ENCODE measurements around the gene SGTB. TPM values are rescaled to one million over a fixed set of nuclear protein-coding genes. Genes with fewer than 3 reads are reported as not detected.
"Not testable (repeated sequence)": the region's sequence is repeated elsewhere in the genome, so short reads cannot be mapped to it uniquely, and the experiment has no call there.

The SGTB gene
- total and polyA plus RNA-seq, 7 experiments from 2014 or later, result 12.8 to 59.5 (median 41.6) TPM

DNA sequence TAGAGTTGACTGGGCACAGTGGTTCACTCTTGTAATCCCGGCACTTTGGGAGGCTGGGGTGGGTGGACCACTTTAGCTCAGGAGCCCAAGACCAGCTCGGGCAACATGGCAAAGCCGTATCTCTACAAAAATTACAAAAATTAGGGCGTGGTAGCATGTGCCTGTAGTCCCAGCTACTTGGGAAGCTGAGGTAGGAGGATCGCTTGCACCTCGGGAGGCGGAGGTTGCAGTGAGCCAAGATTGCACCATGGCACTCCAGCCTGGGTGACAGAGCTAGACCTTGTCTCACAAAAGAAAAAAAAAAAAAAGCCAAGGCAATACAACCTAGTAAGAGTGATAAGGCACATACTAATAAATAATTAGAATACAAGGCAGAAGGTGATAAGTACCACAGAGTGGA lies 15.9 kb upstream of the SGTB start:
- Histone ChIP-seq H3K27ac (ENCODE audit: low read depth, low read length) (no peak overlapping the region), H3K36me3 (ENCODE audit: control insufficient read depth in 2 of 3, insufficient read depth in 3 of 3, low read length in 3 of 3) (no peaks in the 10 kb centered on the region), H3K9me3 (ENCODE audit: control insufficient read depth in 2 of 3, low read length in 3 of 3) (no peaks in the 10 kb centered on the region), H3K4me1 (ENCODE audit: control insufficient read depth in 2 of 2, insufficient read depth in 2 of 2, low read length in 2 of 2) (no peaks in the 10 kb centered on the region), H3K4me3 (ENCODE audit: low read length) (no peak overlapping the region), H3K27me3 (ENCODE audit: control insufficient read depth in 2 of 2, insufficient read depth in 2 of 2, low read length in 2 of 2) (no peaks in the 10 kb centered on the region)
- H3K9me3 Mint-ChIP-seq, result peaks cover 0 to 2% (median 0%) of the 10 kb centered on the region in 11 donors
- DNase-seq, result no peak
- H3K27ac Mint-ChIP-seq, result no peak overlapping the region
- POLR2A ChIA-PET, result interaction anchor here (0.6 kb wide), 1 partner anchor 1147 kb away, joined by 3 read pairs; no protein-coding TSS in a partner anchor
- CTCF ChIA-PET, result no interaction called here
- intact Hi-C loops (cut with micrococcal nuclease), result no loop called here
- no peak overlapping the region for H3K4me3 Mint-ChIP-seq
- H3K27me3 Mint-ChIP-seq, result no peaks in the 10 kb centered on the region
- ATAC-seq, result no peak
- H3K4me1 Mint-ChIP-seq, result peaks cover 7 to 17% (median 12%) of the 10 kb centered on the region in 7 donors
- H3K36me3 Mint-ChIP-seq, result no peaks in the 10 kb centered on the region

DNA sequence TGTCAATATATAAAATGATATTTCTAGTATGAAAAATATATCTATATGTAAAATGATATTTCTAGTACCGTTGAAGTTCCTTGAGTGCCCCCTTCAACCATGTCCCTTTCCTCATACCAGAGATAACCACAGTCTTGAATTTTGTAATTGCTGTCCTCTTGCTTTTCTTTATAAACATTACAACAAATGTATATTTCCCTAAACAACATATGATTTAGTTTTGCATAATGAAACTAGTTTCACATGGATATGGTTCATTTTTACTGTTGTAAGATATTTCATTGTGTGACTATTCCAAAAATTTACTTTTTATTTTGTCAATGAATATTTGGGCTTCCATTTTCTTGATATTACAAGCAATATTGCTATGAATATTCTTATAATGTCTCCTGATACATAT lies 14.1 kb upstream of the SGTB start:
- Histone ChIP-seq H3K9me3 (ENCODE audit: control insufficient read depth in 2 of 3, low read length in 3 of 3) (no peaks in the 10 kb centered on the region), H3K4me1 (ENCODE audit: control insufficient read depth in 2 of 2, insufficient read depth in 2 of 2, low read length in 2 of 2) (no peaks in the 10 kb centered on the region), H3K27me3 (ENCODE audit: control insufficient read depth in 2 of 2, insufficient read depth in 2 of 2, low read length in 2 of 2) (no peaks in the 10 kb centered on the region), H3K36me3 (ENCODE audit: control insufficient read depth in 2 of 3, insufficient read depth in 3 of 3, low read length in 3 of 3) (no peaks in the 10 kb centered on the region), H3K4me3 (ENCODE audit: low read length) (no peak overlapping the region), H3K27ac (ENCODE audit: low read depth, low read length) (no peak overlapping the region)
- ChIA-PET CTCF (no interaction called here), POLR2A (no interaction called here)
- no peak for ATAC-seq
- Mint-ChIP-seq H3K27me3 (no peaks in the 10 kb centered on the region), H3K4me1 (peaks cover 7 to 15% (median 11%) of the 10 kb centered on the region in 7 donors), H3K4me3 (no peak overlapping the region), H3K27ac (no peak overlapping the region), H3K36me3 (peaks cover 0 to 3% (median 0%) of the 10 kb centered on the region in 5 donors), H3K9me3 (peaks cover 0 to 2% (median 0%) of the 10 kb centered on the region in 11 donors)
- DNase-seq, result no peak
- intact Hi-C loops (cut with micrococcal nuclease), result no loop called here

DNA sequence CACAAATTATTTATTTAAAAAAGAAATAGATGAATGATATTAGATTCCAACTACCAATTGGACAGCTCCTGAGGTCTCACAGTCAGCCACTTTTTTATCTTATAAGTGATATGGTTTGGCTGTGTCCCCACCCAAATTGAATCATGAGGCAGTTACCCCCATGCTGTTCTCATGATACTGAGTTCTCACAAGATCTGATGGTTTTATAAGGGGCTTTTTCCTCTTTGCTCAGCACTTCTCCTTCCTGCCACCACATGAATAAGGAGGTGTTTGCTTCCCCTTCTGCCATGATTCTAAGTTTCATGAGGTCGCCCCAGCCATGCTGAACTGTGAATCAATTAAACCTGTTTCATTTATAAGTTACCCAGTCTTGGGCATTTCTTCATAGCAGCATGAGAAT lies 13.0 kb upstream of the SGTB start:
- ChIA-PET CTCF (interaction anchor here (0.8 kb wide), 1 partner anchor 157 kb away, joined by 3 read pairs; no protein-coding TSS in a partner anchor), POLR2A (no interaction called here)
- intact Hi-C loops (cut with micrococcal nuclease), result no loop called here
- Mint-ChIP-seq H3K36me3 (peaks cover 0 to 3% (median 0%) of the 10 kb centered on the region in 5 donors), H3K4me3 (no peak overlapping the region), H3K27ac (no peak overlapping the region), H3K9me3 (peaks cover 0 to 3% (median 0%) of the 10 kb centered on the region in 11 donors), H3K4me1 (peaks cover 7 to 15% (median 11%) of the 10 kb centered on the region in 7 donors), H3K27me3 (no peaks in the 10 kb centered on the region)
- H3K9me3 ChIP-seq (ENCODE audit: control insufficient read depth in 2 of 3, low read length in 3 of 3), result no peaks in the 10 kb centered on the region
- no peak for DNase-seq
- no peaks in the 10 kb centered on the region for H3K36me3 ChIP-seq (ENCODE audit: control insufficient read depth in 2 of 3, insufficient read depth in 3 of 3, low read length in 3 of 3)
- H3K27ac ChIP-seq (ENCODE audit: low read depth, low read length), result no peak overlapping the region
- no peaks in the 10 kb centered on the region for H3K4me1 ChIP-seq (ENCODE audit: control insufficient read depth in 2 of 2, insufficient read depth in 2 of 2, low read length in 2 of 2)
- no peaks in the 10 kb centered on the region for H3K27me3 ChIP-seq (ENCODE audit: control insufficient read depth in 2 of 2, insufficient read depth in 2 of 2, low read length in 2 of 2)
- peak; percentile 62 for ATAC-seq
- no peak overlapping the region for H3K4me3 ChIP-seq (ENCODE audit: low read length)

DNA sequence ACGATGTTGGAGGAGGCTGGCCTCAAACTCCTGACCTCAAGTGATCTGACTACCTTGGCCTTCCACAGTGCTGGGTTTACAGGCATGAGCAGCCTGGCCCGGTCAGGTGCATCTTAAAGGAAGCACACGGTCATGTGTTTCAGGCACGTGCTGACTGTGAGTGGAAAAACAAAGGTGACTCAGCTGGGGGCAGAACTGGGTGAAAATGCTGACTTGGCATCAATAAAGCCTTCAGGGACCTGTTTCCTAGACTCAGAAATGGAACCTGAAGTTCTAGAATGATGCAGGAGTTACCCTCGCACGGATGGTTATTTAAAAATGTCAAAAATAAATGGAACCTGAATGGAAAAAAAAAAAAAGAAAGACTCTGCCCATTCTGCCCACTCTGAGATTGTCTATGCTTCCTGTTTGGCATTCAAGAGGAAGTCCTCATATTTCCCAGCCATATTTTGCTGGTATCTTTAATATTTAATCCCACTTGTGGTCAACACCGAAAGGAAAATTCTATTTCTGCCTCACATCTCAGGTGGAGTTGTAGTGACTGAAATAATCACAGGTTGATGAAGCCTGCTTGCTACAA lies 12.4 kb upstream of the SGTB start:
- H3K27ac Mint-ChIP-seq; H3K27ac ChIP-seq (ENCODE audit: low read depth, low read length); H3K9me3 Mint-ChIP-seq; H3K9me3 ChIP-seq (ENCODE audit: control insufficient read depth in 2 of 3, low read length in 3 of 3); intact Hi-C loops (cut with micrococcal nuclease); ATAC-seq; H3K27me3 Mint-ChIP-seq; H3K4me3 Mint-ChIP-seq; DNase-seq; H3K36me3 Mint-ChIP-seq; H3K36me3 ChIP-seq (ENCODE audit: control insufficient read depth in 2 of 3, insufficient read depth in 3 of 3, low read length in 3 of 3); H3K4me1 ChIP-seq (ENCODE audit: control insufficient read depth in 2 of 2, insufficient read depth in 2 of 2, low read length in 2 of 2); POLR2A ChIA-PET; H3K4me3 ChIP-seq (ENCODE audit: low read length); H3K27me3 ChIP-seq (ENCODE audit: control insufficient read depth in 2 of 2, insufficient read depth in 2 of 2, low read length in 2 of 2): not testable (repeated sequence)
- peaks cover 7 to 15% (median 11%) of the 10 kb centered on the region in 7 donors for H3K4me1 Mint-ChIP-seq
- CTCF ChIA-PET, result interaction anchor here (0.8 kb wide), 1 partner anchor 157 kb away, joined by 3 read pairs; no protein-coding TSS in a partner anchor

DNA sequence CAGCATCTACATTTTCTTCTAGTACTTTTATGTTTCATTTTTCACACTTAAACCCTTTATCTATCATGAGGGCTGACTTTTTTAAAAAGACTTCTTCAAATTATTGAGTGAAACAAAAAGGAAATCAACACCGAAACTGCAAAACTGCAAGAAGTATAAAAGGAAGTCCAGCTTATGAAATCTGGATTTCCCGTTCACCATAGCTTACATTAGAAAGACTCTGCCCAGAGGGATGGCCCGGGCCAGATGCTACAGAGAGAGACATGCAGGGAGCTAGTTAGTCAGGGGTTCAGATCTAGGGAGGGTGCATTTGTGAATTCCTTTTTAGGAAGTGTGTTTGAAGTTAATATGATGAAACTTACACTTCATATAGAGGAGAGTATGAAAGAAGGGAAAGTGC lies 10.1 kb upstream of the SGTB start:
- H3K27ac ChIP-seq (ENCODE audit: low read depth, low read length); CTCF ChIA-PET; H3K27me3 ChIP-seq (ENCODE audit: control insufficient read depth in 2 of 2, insufficient read depth in 2 of 2, low read length in 2 of 2); H3K9me3 ChIP-seq (ENCODE audit: control insufficient read depth in 2 of 3, low read length in 3 of 3); POLR2A ChIA-PET; intact Hi-C loops (cut with micrococcal nuclease); H3K4me3 Mint-ChIP-seq; H3K4me1 ChIP-seq (ENCODE audit: control insufficient read depth in 2 of 2, insufficient read depth in 2 of 2, low read length in 2 of 2); H3K27me3 Mint-ChIP-seq; H3K36me3 ChIP-seq (ENCODE audit: control insufficient read depth in 2 of 3, insufficient read depth in 3 of 3, low read length in 3 of 3); DNase-seq; H3K9me3 Mint-ChIP-seq; H3K4me3 ChIP-seq (ENCODE audit: low read length); H3K36me3 Mint-ChIP-seq: not testable (repeated sequence)
- H3K4me1 Mint-ChIP-seq, result peaks cover 7 to 15% (median 11%) of the 10 kb centered on the region in 7 donors
- H3K27ac Mint-ChIP-seq, result peak overlapping the region in 1 of 9 donors; percentile 28
- peak; percentile 76 for ATAC-seq

DNA sequence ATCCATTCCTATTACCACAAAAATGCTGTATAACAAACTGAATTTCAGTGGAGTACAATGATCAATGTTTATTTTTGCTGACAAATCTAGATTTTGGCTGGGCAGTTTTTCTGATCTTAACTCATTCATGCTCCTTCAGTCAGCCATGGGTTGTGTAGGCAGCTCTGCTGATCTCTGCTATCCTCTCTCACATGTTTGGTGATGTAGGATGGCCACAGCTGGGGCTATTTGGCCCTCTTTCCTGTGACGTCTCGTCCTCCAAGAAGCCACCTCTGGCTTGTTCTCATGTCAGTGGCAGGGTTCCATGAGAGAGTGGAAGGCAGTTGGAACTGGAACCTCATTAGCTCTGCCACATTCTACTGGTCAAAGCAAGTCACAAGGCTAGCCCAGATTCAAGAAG lies 9.0 kb upstream of the SGTB start:
- H3K9me3 Mint-ChIP-seq, result peaks cover 0 to 3% (median 0%) of the 10 kb centered on the region in 11 donors
- no peaks in the 10 kb centered on the region for H3K27me3 Mint-ChIP-seq
- ChIA-PET POLR2A (no interaction called here), CTCF (no interaction called here)
- H3K27ac ChIP-seq (ENCODE audit: low read depth, low read length), result no peak overlapping the region
- H3K4me1 ChIP-seq (ENCODE audit: control insufficient read depth in 2 of 2, insufficient read depth in 2 of 2, low read length in 2 of 2), result no peaks in the 10 kb centered on the region
- no peaks in the 10 kb centered on the region for H3K9me3 ChIP-seq (ENCODE audit: control insufficient read depth in 2 of 3, low read length in 3 of 3)
- peaks cover 0 to 3% (median 0%) of the 10 kb centered on the region in 5 donors for H3K36me3 Mint-ChIP-seq
- ATAC-seq (no peak), DNase-seq (no peak)
- no peak overlapping the region for H3K4me3 Mint-ChIP-seq
- no peak overlapping the region for H3K4me3 ChIP-seq (ENCODE audit: low read length)
- intact Hi-C loops (cut with micrococcal nuclease), result no loop called here
- peak overlapping the region in 1 of 9 donors; percentile 62 for H3K27ac Mint-ChIP-seq
- peaks cover 7 to 15% (median 11%) of the 10 kb centered on the region in 7 donors for H3K4me1 Mint-ChIP-seq
- no peaks in the 10 kb centered on the region for H3K27me3 ChIP-seq (ENCODE audit: control insufficient read depth in 2 of 2, insufficient read depth in 2 of 2, low read length in 2 of 2)
- no peaks in the 10 kb centered on the region for H3K36me3 ChIP-seq (ENCODE audit: control insufficient read depth in 2 of 3, insufficient read depth in 3 of 3, low read length in 3 of 3)

DNA sequence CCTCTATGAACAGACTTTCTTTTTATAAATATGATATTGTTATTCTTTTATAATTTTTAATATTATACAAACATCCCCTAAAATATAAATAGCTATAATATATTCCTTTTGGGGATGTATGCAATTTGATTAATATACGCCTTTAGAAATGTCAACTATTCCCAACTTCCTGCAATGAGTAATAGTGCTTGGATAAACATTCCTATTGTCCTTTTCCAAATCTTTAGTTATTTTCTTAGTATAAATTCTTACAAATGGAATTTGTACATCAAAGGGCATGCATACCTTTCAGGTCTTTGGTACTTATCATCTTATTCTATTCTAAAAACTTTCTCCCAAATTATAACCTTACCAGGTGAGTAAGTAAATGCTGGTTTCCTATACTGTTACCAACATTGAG lies 6.3 kb upstream of the SGTB start:
- Histone ChIP-seq H3K4me1 (ENCODE audit: control insufficient read depth in 2 of 2, insufficient read depth in 2 of 2, low read length in 2 of 2) (no peaks in the 10 kb centered on the region), H3K9me3 (ENCODE audit: control insufficient read depth in 2 of 3, low read length in 3 of 3) (no peaks in the 10 kb centered on the region), H3K36me3 (ENCODE audit: control insufficient read depth in 2 of 3, insufficient read depth in 3 of 3, low read length in 3 of 3) (no peaks in the 10 kb centered on the region), H3K27me3 (ENCODE audit: control insufficient read depth in 2 of 2, insufficient read depth in 2 of 2, low read length in 2 of 2) (no peaks in the 10 kb centered on the region), H3K27ac (ENCODE audit: low read depth, low read length) (no peak overlapping the region), H3K4me3 (ENCODE audit: low read length) (no peak overlapping the region)
- Mint-ChIP-seq H3K9me3 (peaks cover 0 to 3% (median 0%) of the 10 kb centered on the region in 11 donors), H3K36me3 (peaks cover 0 to 3% (median 0%) of the 10 kb centered on the region in 5 donors), H3K4me1 (peaks cover 1 to 15% (median 3%) of the 10 kb centered on the region in 7 donors), H3K4me3 (no peak overlapping the region), H3K27ac (no peak overlapping the region), H3K27me3 (no peaks in the 10 kb centered on the region)
- intact Hi-C loops (cut with micrococcal nuclease), result loop anchor here (10.0 kb wide), 2 partner anchors 1277 to 1477 kb away; no protein-coding TSS in a partner anchor
- DNase-seq (no peak), ATAC-seq (no peak)
- ChIA-PET POLR2A (interaction anchor here (0.7 to 1.3 kb wide), 2 partner anchors 9 to 302 kb away, joined by 3 to 5 read pairs; no protein-coding TSS in a partner anchor), CTCF (no interaction called here)
